ENCODE data around the gene AK1. TPM values are rescaled to one million over a fixed set of nuclear protein-coding genes. Genes with fewer than 3 reads are reported as not detected.
"Not testable (repeated sequence)": the region's sequence is repeated elsewhere in the genome, so short reads cannot be mapped to it uniquely, and the experiment has no call there.

The AK1 gene
- total RNA-seq, 1 donor from 2014 or later: 18.3 TPM

- DNase-seq (ENCODE audit: low spot score): no peak
Observed at GRCh38 chr9:127848756-127849504, 28.5 kb downstream of the AK1 start.

GRCh38 chr9:127847833-127848755 is 29.4 kb downstream of the AK1 start:
- DNase-seq (ENCODE audit: low spot score): no peak

- no peak for DNase-seq (ENCODE audit: low spot score)
Observed at GRCh38 chr9:127847178-127847510, 30.3 kb downstream of the AK1 start.

GRCh38 chr9:127846443-127847177 is 30.9 kb downstream of the AK1 start:
- peak; percentile 35 for DNase-seq (ENCODE audit: low spot score)

GRCh38 chr9:127845619-127846018 is 31.9 kb downstream of the AK1 start:
- DNase-seq (ENCODE audit: low spot score): not testable (repeated sequence)

GRCh38 chr9:127844821-127845359 is 32.6 kb downstream of the AK1 start:
- no peak for DNase-seq (ENCODE audit: low spot score)

- DNase-seq (ENCODE audit: low spot score): no peak
Observed at GRCh38 chr9:127841087-127841835, 36.2 kb downstream of the AK1 start.

GRCh38 chr9:127838375-127839078 is 38.9 kb downstream of the AK1 start:
- peak; percentile 76 for DNase-seq (ENCODE audit: low spot score)

GRCh38 chr9:127837346-127837745 is 40.1 kb downstream of the AK1 start:
- no peak for DNase-seq (ENCODE audit: low spot score)

- DNase-seq (ENCODE audit: low spot score): not testable (repeated sequence)
Observed at GRCh38 chr9:127836561-127836960, 40.9 kb downstream of the AK1 start.

GRCh38 chr9:127835991-127836516 is 41.4 kb downstream of the AK1 start:
- peak; percentile 60 for DNase-seq (ENCODE audit: low spot score)

GRCh38 chr9:127833555-127833954 is 43.9 kb downstream of the AK1 start:
- peak; percentile 50 for DNase-seq (ENCODE audit: low spot score)

- no peak for DNase-seq (ENCODE audit: low spot score)
Observed at GRCh38 chr9:127832248-127832647, 45.2 kb downstream of the AK1 start.

- no peak for DNase-seq (ENCODE audit: low spot score)
Observed at GRCh38 chr9:127829205-127829906, 48.1 kb downstream of the AK1 start.

- peak; percentile 86 for DNase-seq (ENCODE audit: low spot score)
Observed at GRCh38 chr9:127828262-127829031, 49.0 kb downstream of the AK1 start.

GRCh38 chr9:127826253-127826913 is 51.1 kb downstream of the AK1 start:
- DNase-seq (ENCODE audit: low spot score): no peak

GRCh38 chr9:127825319-127826051 is 52.0 kb downstream of the AK1 start:
- DNase-seq (ENCODE audit: low spot score): no peak
